IMR-90 (cell line): ENCODE data around the gene FAM90A1. TPM values are rescaled to one million over a fixed set of nuclear protein-coding genes. Genes with fewer than 3 reads are reported as not detected.
"Not testable (repeated sequence)": the region's sequence is repeated elsewhere in the genome, so short reads cannot be mapped to it uniquely, and the experiment has no call there.

Experiments used
- ATAC-seq: fragments of 200-7000 bp; cut with Tn5 transposase; 2 replicates; pipeline ENCODE4 v1.9.1; 2020; ENCODE audit warnings: low read depth, mild to moderate bottlenecking, moderate library complexity
- BruUV-seq: library from RNA; stranded (reverse); fragments of 400-500 nt; replicated peaks from 2 replicates; lab custom pipeline; 2021; lab: Mats Ljungman, UMichigan
- CTCF ChIA-PET: fragments of 300-600 bp; formaldehyde crosslinking; extraction: SDS; loops from one replicate; lab custom pipeline; 2021; ENCODE audit warnings: antibody characterized with exemption; lab: Yijun Ruan, JAX
- POLR2A ChIA-PET: fragments of 300-600 bp; sonication (Branson Sonifier 250); formaldehyde crosslinking; loops from one replicate; lab custom pipeline; 2022; ENCODE audit warnings: antibody characterized with exemption; ENCODE audit not compliant: unreplicated experiment; lab: Charles Lee
- DNase-seq: peaks from one replicate; pipeline ENCODE4 v3.0.0; 2013
- H2AFZ ChIP-seq: replicated peaks from 2 replicates; pipeline ENCODE3; 2013; ENCODE audit warnings: low read length, mild to moderate bottlenecking; ENCODE audit not compliant: poor library complexity
- H2AK5ac ChIP-seq: 2 replicates; pipeline ENCODE4 v1.6.1; 2013; ENCODE audit warnings: low read depth, low read length, inconsistent platforms
- H2AK9ac ChIP-seq: replicated peaks from 2 replicates; pipeline ENCODE3; 2013; ENCODE audit warnings: mild to moderate bottlenecking, low read depth, low read length, moderate library complexity; ENCODE audit not compliant: poor library complexity
- H2BK120ac ChIP-seq: 2 replicates; pipeline ENCODE4 v1.6.1; 2013; ENCODE audit warnings: low read depth, low read length, inconsistent platforms
- H2BK15ac ChIP-seq: 3 replicates; pipeline ENCODE4 v1.6.1; 2013; ENCODE audit warnings: low read depth, low read length, inconsistent platforms
- H2BK20ac ChIP-seq: 2 replicates; pipeline ENCODE4 v1.6.1; 2013; ENCODE audit warnings: low read depth, mild to moderate bottlenecking, inconsistent platforms, low read length, moderate library complexity
- H2BK5ac ChIP-seq: 2 replicates; pipeline ENCODE4 v1.6.1; 2013; ENCODE audit warnings: mild to moderate bottlenecking, low read depth, low read length, inconsistent platforms; ENCODE audit not compliant: poor library complexity, severe bottlenecking
- H3K14ac ChIP-seq: replicated peaks from 2 replicates; pipeline ENCODE4 v1.6.1; 2013; ENCODE audit warnings: low read depth, low read length, inconsistent platforms
- H3K18ac ChIP-seq: 2 replicates; pipeline ENCODE4 v1.6.1; 2013; ENCODE audit warnings: low read depth, low read length, control low read depth
- H3K23ac ChIP-seq: 2 replicates; pipeline ENCODE4 v1.6.1; 2013; ENCODE audit warnings: low read depth, low read length, inconsistent platforms
- H3K27ac ChIP-seq: 2 replicates; pipeline ENCODE4 v1.5.1; 2013; ENCODE audit warnings: mild to moderate bottlenecking, control low read depth, low read length; ENCODE audit not compliant: insufficient read depth
- H3K27me3 ChIP-seq: 2 replicates; pipeline ENCODE4 v1.6.1; 2013; ENCODE audit warnings: low read length; ENCODE audit not compliant: control insufficient read depth, insufficient read depth
- H3K36me3 ChIP-seq: 2 replicates; pipeline ENCODE4 v1.6.1; 2013; ENCODE audit warnings: low read length, mixed read lengths; ENCODE audit not compliant: control insufficient read depth, insufficient read depth
- H3K4ac ChIP-seq: 2 replicates; pipeline ENCODE4 v1.6.1; 2013; ENCODE audit warnings: low read depth, low read length, inconsistent platforms
- H3K4me1 ChIP-seq: 2 replicates; pipeline ENCODE4 v1.6.1; 2013; ENCODE audit warnings: low read length, mixed read lengths; ENCODE audit not compliant: control insufficient read depth, insufficient read depth
- H3K4me2 ChIP-seq: 2 replicates; pipeline ENCODE4 v1.6.1; 2013; ENCODE audit warnings: low read depth, mild to moderate bottlenecking, control low read depth, low read length, moderate library complexity
- H3K4me3 ChIP-seq: 2 replicates; pipeline ENCODE4 v1.5.1; 2013; ENCODE audit warnings: low read depth, mild to moderate bottlenecking, control low read depth, low read length, moderate library complexity; ENCODE audit not compliant: insufficient read depth
- H3K56ac ChIP-seq: 2 replicates; pipeline ENCODE4 v1.6.1; 2013; ENCODE audit warnings: low read length, inconsistent platforms; ENCODE audit not compliant: insufficient read depth; ENCODE audit errors: extremely low read depth
- H3K79me1 ChIP-seq, 2 experiments: 2 replicates each; pipeline ENCODE4 v1.6.1; 2013; ENCODE audit warnings: low read length in 2 of 2, inconsistent platforms in 1 of 2, low read depth in 1 of 2
- H3K9ac ChIP-seq: 2 replicates; pipeline ENCODE4 v1.6.1; 2013; ENCODE audit warnings: low read depth, low read length, control low read depth
- H3K9me1 ChIP-seq: 2 replicates; pipeline ENCODE4 v1.6.1; 2013; ENCODE audit warnings: low read length, inconsistent platforms; ENCODE audit not compliant: insufficient read depth
- H3K9me3 ChIP-seq: 2 replicates; pipeline ENCODE4 v1.6.1; 2013; ENCODE audit warnings: low read length; ENCODE audit not compliant: control insufficient read depth, insufficient read depth
- H4K20me1 ChIP-seq: 2 replicates; pipeline ENCODE4 v1.6.1; 2013; ENCODE audit warnings: low read length, inconsistent platforms; ENCODE audit not compliant: insufficient read depth
- H4K5ac ChIP-seq: 2 replicates; pipeline ENCODE4 v1.6.1; 2013; ENCODE audit warnings: mild to moderate bottlenecking, low read depth, low read length, control low read depth
- H4K8ac ChIP-seq, 2 experiments: 2 replicates each; pipeline ENCODE4 v1.6.1; 2013; ENCODE audit warnings: low read depth in 2 of 2, low read length in 2 of 2, control low read depth in 1 of 2, inconsistent platforms in 1 of 2
- H4K91ac ChIP-seq: 2 replicates; pipeline ENCODE4 v1.6.1; 2013; ENCODE audit warnings: low read depth, low read length, inconsistent platforms; ENCODE audit not compliant: insufficient read depth
- BHLHE40 ChIP-seq: fragments of 150-350 bp; IDR thresholded peaks from 2 replicates; pipeline ENCODE4 v1.6.1; 2016; ENCODE audit warnings: mild to moderate bottlenecking, low read depth, low read length
- MXI1 ChIP-seq: IDR thresholded peaks from 2 replicates; pipeline ENCODE4 v1.6.1; 2012; ENCODE audit warnings: low read depth, mild to moderate bottlenecking, low read length, moderate library complexity, borderline replicate concordance
- WGBS, 2 experiments: methylation state at CpG; one replicate each; pipeline versions ENCODE4 v1.1.5 to v1.1.7; 2013; ENCODE audit warnings: missing lambda C conversion rate in 2 of 2; ENCODE audit not compliant: insufficient read length in 1 of 2; ENCODE audit errors: extremely low coverage in 2 of 2; 5-methylcytosine and 5-hydroxymethylcytosine counted together
- dilution Hi-C: fragments of 300-500 bp; cut with HindIII; formaldehyde crosslinking; loops from one replicate; pipeline ENCODE4 v1.14.3; 2018; ENCODE audit warnings: low sequenced_read_pairs; ENCODE audit not compliant: unreplicated experiment
- in situ Hi-C: fragments of 300-500 bp; cut with MboI; formaldehyde crosslinking; loops from 3 replicates; pipeline ENCODE4 v1.14.3; 2019; ENCODE audit warnings: low sequenced_read_pairs, inconsistent platforms, mixed read lengths
- intact Hi-C: fragments of 100-400 bp; cut with micrococcal nuclease; formaldehyde crosslinking; loops from 2 replicates; pipeline ENCODE4 v1.10.0; 2022
- polyA plus RNA-seq, 3 experiments: library from polyadenylated mRNA; depleted of rRNA; stranded (reverse); fragments of >200 nt; gene quantifications; 2 replicates each; pipeline ENCODE4 v1.2.3, GENCODE V29; 2012; ENCODE audit warnings: low replicate concordance in 1 of 3
- total RNA-seq: library from RNA; depleted of rRNA; stranded (reverse); fragments of >200 nt; gene quantifications from 2 replicates; pipeline ENCODE4 v1.2.3, GENCODE V29; 2012
- TF ChIP-seq, protein P1 (sequence below): fragments of 150-350 bp; IDR thresholded peaks from 2 replicates; pipeline ENCODE4 v1.6.1; 2017; ENCODE audit warnings: mild to moderate bottlenecking, antibody characterized with exemption, low read length, low read depth

FAM90A1 gene
- total and polyA plus RNA-seq, 2 of the 4 experiments (the other 2 are of a cell fraction) = 0.09 TPM; not detected in 1

DNA sequence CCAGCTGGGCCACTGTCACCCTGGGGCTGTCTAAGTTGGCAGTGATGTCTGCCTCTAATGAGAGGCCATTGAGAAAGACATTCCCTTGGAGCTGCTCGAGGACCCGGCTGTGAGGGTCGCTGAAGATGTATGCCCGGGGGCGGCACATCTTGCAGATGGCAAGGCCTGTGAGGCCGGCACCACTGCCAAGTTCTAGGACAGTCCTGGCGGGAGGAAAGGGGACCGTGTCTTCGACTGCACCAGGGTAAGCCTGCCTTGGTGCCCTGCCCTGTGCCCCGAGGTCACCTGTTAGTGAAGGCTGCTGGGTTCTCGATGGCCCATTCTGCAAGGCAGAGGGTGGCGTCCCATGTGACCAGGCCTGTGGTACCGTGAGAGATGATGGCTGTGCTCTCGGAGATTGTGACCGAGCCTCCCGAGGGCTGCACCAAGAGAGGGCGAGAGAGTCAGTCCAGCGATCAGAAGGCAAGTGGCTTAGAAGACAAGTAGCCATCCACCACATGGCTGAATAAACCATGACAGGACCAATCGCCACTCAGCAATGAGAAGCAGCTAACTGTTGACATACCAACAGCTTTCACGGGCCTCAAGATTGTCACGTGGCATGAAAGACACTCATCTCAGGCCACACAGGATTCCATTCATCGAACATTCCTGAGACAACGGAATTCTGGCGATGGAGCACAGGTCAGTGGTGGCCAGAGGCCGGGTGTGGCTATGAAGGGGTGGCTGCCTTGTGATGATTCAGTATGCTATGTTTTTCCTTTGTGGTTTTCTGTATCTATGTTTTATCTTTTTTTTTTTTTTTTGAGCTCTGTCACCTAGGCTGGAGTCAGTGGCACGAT, 8.1 kb upstream of the FAM90A1 start:
- H3K79me1 ChIP-seq, H3K14ac ChIP-seq, H4K91ac ChIP-seq, H3K27me3 ChIP-seq, POLR2A ChIA-PET, intact Hi-C loops, H2AK9ac ChIP-seq, H2BK15ac ChIP-seq, H4K20me1 ChIP-seq, H3K36me3 ChIP-seq, H3K9me3 ChIP-seq, H3K9me1 ChIP-seq, H3K23ac ChIP-seq, dilution Hi-C loops, H3K4me1 ChIP-seq, H3K4me2 ChIP-seq, BruUV-seq, H3K56ac ChIP-seq, CTCF ChIA-PET, ATAC-seq, H3K9ac ChIP-seq, H3K4me3 ChIP-seq, H2AFZ ChIP-seq: not testable (repeated sequence)
- 0 out of 2 replicates have a peak overlapping the region, but pooled peaks have one; percentile 20 for H2BK20ac ChIP-seq
- peak overlapping the region; percentile 56; the same call in 1 of the 2 replicates for H3K4ac ChIP-seq
- peak overlapping the region; percentile 68; the same call in 1 of the 2 replicates for H4K5ac ChIP-seq
- in situ Hi-C loops = loop anchor here (10.0 kb wide), 1 partner anchor 131 kb away; no protein-coding TSS in a partner anchor
- H2BK120ac ChIP-seq = peak overlapping the region; percentile 73
- 0 out of 2 replicates have a peak, but pooled peaks have one; percentile 30 for TF ChIP-seq MXI1
- peak; percentile 68 for TF ChIP-seq BHLHE40
- TF ChIP-seq, protein P1, sequence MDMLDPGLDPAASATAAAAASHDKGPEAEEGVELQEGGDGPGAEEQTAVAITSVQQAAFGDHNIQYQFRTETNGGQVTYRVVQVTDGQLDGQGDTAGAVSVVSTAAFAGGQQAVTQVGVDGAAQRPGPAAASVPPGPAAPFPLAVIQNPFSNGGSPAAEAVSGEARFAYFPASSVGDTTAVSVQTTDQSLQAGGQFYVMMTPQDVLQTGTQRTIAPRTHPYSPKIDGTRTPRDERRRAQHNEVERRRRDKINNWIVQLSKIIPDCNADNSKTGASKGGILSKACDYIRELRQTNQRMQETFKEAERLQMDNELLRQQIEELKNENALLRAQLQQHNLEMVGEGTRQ = peak; percentile 59
- H3K27ac ChIP-seq = peak overlapping the region; percentile 83
- H4K8ac ChIP-seq = peak overlapping the region in 1 of 2 experiments; percentile 42; a peak in 1 of 4 replicates
- peak overlapping the region; percentile 82 for H2BK5ac ChIP-seq
- DNase-seq = peak; percentile 86
- 20% methylated on average over 1 of the region's 26 CpGs; no CpG with 5 or more reads in 1 of the 2 experiments for WGBS, 2 experiments
- peak overlapping the region; percentile 43; the same call in 1 of the 2 replicates for H2AK5ac ChIP-seq
- peak overlapping the region; percentile 77 for H3K18ac ChIP-seq

GRCh38 chr12:8234746-8235145, 7.3 kb upstream of the FAM90A1 start:
- BruUV-seq, H3K4me1 ChIP-seq, DNase-seq: not testable (repeated sequence)

More at GRCh38 chr12:8234746-8235145, 7.3 kb upstream of the FAM90A1 start:
- H3K4ac ChIP-seq = peak overlapping the region; percentile 20; the same call in 1 of the 2 replicates
- WGBS, 2 experiments = 87% methylated on average over 3 of the region's 7 CpGs; no CpG with 5 or more reads in 1 of the 2 experiments
- H4K8ac ChIP-seq, H4K20me1 ChIP-seq, H3K79me1 ChIP-seq, H3K4me3 ChIP-seq, H3K36me3 ChIP-seq, CTCF ChIA-PET, H3K9me1 ChIP-seq, POLR2A ChIA-PET, H3K56ac ChIP-seq, H2BK15ac ChIP-seq, dilution Hi-C loops, H3K18ac ChIP-seq, H4K5ac ChIP-seq, intact Hi-C loops, H2AK5ac ChIP-seq, H3K9ac ChIP-seq, H2AK9ac ChIP-seq, H3K9me3 ChIP-seq, H2AFZ ChIP-seq, ATAC-seq, H3K4me2 ChIP-seq, H3K27me3 ChIP-seq, H3K27ac ChIP-seq, H3K23ac ChIP-seq: not testable (repeated sequence)
- peak overlapping the region; percentile 53; the same call in 1 of the 2 replicates for H2BK20ac ChIP-seq
- H4K91ac ChIP-seq = peak overlapping the region; percentile 62; the same call in 1 of the 2 replicates
- in situ Hi-C loops = loop anchor here (10.0 kb wide), 1 partner anchor 130 kb away; no protein-coding TSS in a partner anchor
- H2BK5ac ChIP-seq = peak overlapping the region; percentile 26
- 0 out of 2 replicates have a peak overlapping the region, but pooled peaks have one; percentile 13 for H3K14ac ChIP-seq
- H2BK120ac ChIP-seq = 0 out of 2 replicates have a peak overlapping the region, but pooled peaks have one; percentile 46
